ENCODE results near the gene LENEP.

Gene LENEP

GRCh38 chr1:154960446-154961136, 32.8 kb upstream of the LENEP start:
- DNase-seq (ENCODE audit: low read depth in 2 of 2): no peak

- peak; percentile 58 to 80 for DNase-seq (ENCODE audit: low read depth in 2 of 2)
These were observed 31.9 kb upstream of the LENEP start, which contains the start of gene PYGO2 for GRCh38 chr1:154961207-154962155. Gene PYGO2 (minus strand): TSS chr1:154961782. CDS start chr1:154961576, 206 bp downstream.

- DNase-seq (ENCODE audit: low read depth in 2 of 2): no peak
These were observed 31.1 kb upstream of the LENEP start for GRCh38 chr1:154962156-154962749.

GRCh38 chr1:154962795-154963330, 30.5 kb upstream of the LENEP start:
- DNase-seq (ENCODE audit: low read depth in 2 of 2): no peak

GRCh38 chr1:154963643-154964042, 29.7 kb upstream of the LENEP start:
- DNase-seq (ENCODE audit: low read depth in 2 of 2): no peak

- DNase-seq (ENCODE audit: low read depth in 2 of 2): no peak
These were observed 29.0 kb upstream of the LENEP start for GRCh38 chr1:154964359-154964758.

- no peak for DNase-seq (ENCODE audit: low read depth in 2 of 2)
These were observed 27.3 kb upstream of the LENEP start for GRCh38 chr1:154966111-154966510.

GRCh38 chr1:154967331-154967950, 25.9 kb upstream of the LENEP start:
- no peak for DNase-seq (ENCODE audit: low read depth in 2 of 2)

GRCh38 chr1:154968731-154969130, 24.7 kb upstream of the LENEP start:
- no peak for DNase-seq (ENCODE audit: low read depth in 2 of 2)

- no peak for DNase-seq (ENCODE audit: low read depth in 2 of 2)
These were observed 24.1 kb upstream of the LENEP start for GRCh38 chr1:154969246-154969645.

- no peak for DNase-seq (ENCODE audit: low read depth in 2 of 2)
These were observed 23.4 kb upstream of the LENEP start for GRCh38 chr1:154969860-154970452.

- DNase-seq (ENCODE audit: low read depth in 2 of 2): no peak
These were observed 22.6 kb upstream of the LENEP start, which contains the start of gene SHC1 for GRCh38 chr1:154970631-154971340. Gene SHC1 (minus strand): TSS chr1:154970747. CDS start chr1:154970526, 221 bp downstream.

GRCh38 chr1:154971341-154971998, 21.9 kb upstream of the LENEP start:
- no peak for DNase-seq (ENCODE audit: low read depth in 2 of 2)

- no peak for DNase-seq (ENCODE audit: low read depth in 2 of 2)
These were observed 21.2 kb upstream of the LENEP start for GRCh38 chr1:154972213-154972516.

- DNase-seq (ENCODE audit: low read depth in 2 of 2): no peak
These were observed 20.7 kb upstream of the LENEP start for GRCh38 chr1:154972517-154973343.

GRCh38 chr1:154973344-154974101, 19.9 kb upstream of the LENEP start:
- peak; percentile 80 to 84 for DNase-seq (ENCODE audit: low read depth in 2 of 2)

GRCh38 chr1:154974102-154974807, 19.1 kb upstream of the LENEP start, which contains the start of gene CKS1B:
Gene CKS1B (plus strand): TSS chr1:154974681. CDS start chr1:154974746, 65 bp downstream.
- peak; percentile 92 to 97 for DNase-seq (ENCODE audit: low read depth in 2 of 2)
